ENCODE results near the gene LUC7L3. TPM values are rescaled to one million over a fixed set of nuclear protein-coding genes. Genes with fewer than 3 reads are reported as not detected.

The LUC7L3 gene
- total and polyA plus RNA-seq, 12 donors = 33.7 to 188 (median 46.8) TPM

GRCh38 chr17:50725769-50726655 lies 6.6 kb downstream of the LUC7L3 start:
- no peaks in the 10 kb centered on the region for H3K9me3 ChIP-seq
- DNase-seq (no peak), ATAC-seq (no peak)
- no peaks in the 10 kb centered on the region for H3K36me3 ChIP-seq
- intact Hi-C loops (cut with DNase I) = no loop called here
- WGBS, 2 donors = 68% methylated on average over 12 of the region's 12 CpGs
- no peak overlapping the region for H3K4me3 ChIP-seq
- H3K27me3 ChIP-seq = no peaks in the 10 kb centered on the region
- peak overlapping the region in 1 of 10 donors; percentile 13 for H3K27ac ChIP-seq
- no peak for TF ChIP-seq CTCF (IDR thresholded peaks at IDR 0.05)
- H3K4me1 ChIP-seq = peaks cover 7 to 99% (median 85%) of the 10 kb centered on the region in 9 donors

- DNase-seq (no peak), ATAC-seq (no peak)
- Histone ChIP-seq H3K4me1 (peaks cover 9 to 94% (median 76%) of the 10 kb centered on the region in 9 donors), H3K27me3 (no peaks in the 10 kb centered on the region), H3K9me3 (no peaks in the 10 kb centered on the region), H3K36me3 (no peaks in the 10 kb centered on the region), H3K27ac (no peak overlapping the region), H3K4me3 (no peak overlapping the region)
- intact Hi-C loops (cut with DNase I) = no loop called here
- WGBS, 2 donors = 85 to 87% methylated on average over 2 of the region's 2 CpGs
- no peak for TF ChIP-seq CTCF (IDR thresholded peaks at IDR 0.05)
Measured at GRCh38 chr17:50728112-50728429, 8.7 kb downstream of the LUC7L3 start.

- peaks cover 9 to 92% (median 67%) of the 10 kb centered on the region in 9 donors for H3K4me1 ChIP-seq
- peaks cover 0 to 2% (median 0%) of the 10 kb centered on the region in 9 donors for H3K36me3 ChIP-seq
- peak in 1 of 8 donors; percentile 14 for ATAC-seq
- intact Hi-C loops (cut with DNase I) = no loop called here
- H3K4me3 ChIP-seq = no peak overlapping the region
- no peak overlapping the region for H3K27ac ChIP-seq
- 58 to 61% methylated on average over 5 of the region's 5 CpGs for WGBS, 2 donors
- H3K27me3 ChIP-seq = no peaks in the 10 kb centered on the region
- H3K9me3 ChIP-seq = no peaks in the 10 kb centered on the region
- TF ChIP-seq CTCF (IDR thresholded peaks at IDR 0.05) = no peak
- DNase-seq = no peak
Measured at GRCh38 chr17:50728881-50729765, 9.7 kb downstream of the LUC7L3 start.
